Lower leg skin (tissue), 3 donors: ENCODE results near the gene KCNJ10.

Source experiments
- CTCF ChIP-seq, 3 donors: fragments of 450-650 bp; IDR thresholded peaks; one replicate each; pipeline ENCODE4 v1.5.1; 2016; ENCODE audit warnings: antibody characterized with exemption in 3 of 3, mild to moderate bottlenecking in 3 of 3, moderate library complexity in 2 of 3
- POLR2A ChIP-seq, 2 donors: fragments of 450-650 bp; IDR thresholded peaks; one replicate each; pipeline ENCODE4 v1.6.1; 2016 to 2017; ENCODE audit warnings: antibody characterized with exemption in 2 of 2, mild to moderate bottlenecking in 1 of 2, moderate library complexity in 1 of 2

GRCh38 chr1:160098852-160099561 is 29.0 kb upstream of the KCNJ10 start:
- TF ChIP-seq CTCF (IDR thresholded peaks at IDR 0.05) (no peak), POLR2A (IDR thresholded peaks at IDR 0.05) (no peak)
